Aorta (tissue), 5 donors: Measurements from ENCODE around the gene PRPF6. TPM values are rescaled to one million over a fixed set of nuclear protein-coding genes. Genes with fewer than 3 reads are reported as not detected.

Source experiments
- ATAC-seq: fragments of 200-7000 bp; cut with Tn5 transposase; one replicate; pipeline ENCODE4 v1.9.1; 2022; ENCODE audit warnings: moderate library complexity; ENCODE audit not compliant: low FRiP score
- DNase-seq, 2 donors: peaks; one replicate each; pipeline ENCODE4 v3.0.0-alpha.2; 2020
- H3K27ac ChIP-seq, 2 donors: one replicate each; pipeline ENCODE4 v1.5.1; 2013; ENCODE audit warnings: low read length in 2 of 2, mild to moderate bottlenecking in 2 of 2, moderate library complexity in 2 of 2, control low read depth in 1 of 2, inconsistent platforms in 1 of 2, low read depth in 1 of 2
- H3K27me3 ChIP-seq, 2 donors: one replicate each; pipeline ENCODE4 v1.6.1; 2013; ENCODE audit warnings: control low read depth in 1 of 2, low read length in 1 of 2, mild to moderate bottlenecking in 1 of 2, moderate library complexity in 1 of 2; ENCODE audit not compliant: insufficient read depth in 2 of 2, control insufficient read depth in 1 of 2
- H3K36me3 ChIP-seq, 2 donors: one replicate each; pipeline ENCODE4 v1.6.1; 2013; ENCODE audit warnings: control low read depth in 1 of 2, low read length in 1 of 2, mild to moderate bottlenecking in 1 of 2; ENCODE audit not compliant: insufficient read depth in 2 of 2, control insufficient read depth in 1 of 2
- H3K4me1 ChIP-seq, 2 donors: one replicate each; pipeline ENCODE4 v1.6.1; 2013; ENCODE audit warnings: low read length in 2 of 2, control low read depth in 1 of 2, mild to moderate bottlenecking in 1 of 2, moderate library complexity in 1 of 2; ENCODE audit not compliant: insufficient read depth in 2 of 2, control insufficient read depth in 1 of 2
- H3K4me3 ChIP-seq, 2 donors: one replicate each; pipeline ENCODE4 v1.5.1; 2013; ENCODE audit warnings: low read length in 2 of 2, control low read depth in 1 of 2, mild to moderate bottlenecking in 1 of 2
- H3K9me3 ChIP-seq: one replicate; pipeline ENCODE4 v1.6.1; 2013; ENCODE audit warnings: mild to moderate bottlenecking, low read length; ENCODE audit not compliant: control insufficient read depth
- WGBS, 2 donors: extraction: QIAGEN DNeasy Blood & Tissue Kit; methylation state at CpG; one replicate each; pipeline ENCODE4 v1.1.7; 2013; 5-methylcytosine and 5-hydroxymethylcytosine counted together
- intact Hi-C, 2 donors: fragments of 100-400 bp; cut with DNase I; formaldehyde crosslinking; loops; one replicate each; pipeline versions ENCODE4 v1.14.2 to v1.15.0; 2022
- polyA plus RNA-seq, 2 donors: library from polyadenylated mRNA; stranded (reverse); fragments of 200-250 nt; gene quantifications; one replicate each; pipeline ENCODE4 v1.2.3, GENCODE V29; 2013
- total RNA-seq, 2 donors: library from RNA; stranded (reverse); fragmentation: NEBNext Ultra II Directional; extraction: Animal tissue kit (Norgen Biotek cat#: 25700); gene quantifications; one replicate each; pipeline ENCODE4 v1.2.1, GENCODE V29; 2021
- donor health status: healthy with polysubstance abuse.
- donor health status: Bipolar disorder and iron deficiency.
- donor health status: DM: no; HTN: no; CAD: no.
- donor health status: DM: no; HTN: no; CAD: no.
- donor health status: DM: yes; HTN: yes; CAD: no.

The PRPF6 gene
- total and polyA plus RNA-seq, 4 donors = 20.9 to 59.1 (median 51.8) TPM

GRCh38 chr20:64045346-64046011, 64.5 kb downstream of the PRPF6 start:
- intact Hi-C loops = no loop called here
- H3K36me3 ChIP-seq = no peaks in the 10 kb centered on the region
- H3K27ac ChIP-seq = no peak overlapping the region
- no peaks in the 10 kb centered on the region for H3K27me3 ChIP-seq
- no peak overlapping the region for H3K4me3 ChIP-seq
- ATAC-seq (no peak), DNase-seq (no peak)
- no peaks in the 10 kb centered on the region for H3K9me3 ChIP-seq
- 71 to 78% methylated on average over 8 to 11 of the region's 11 CpGs for WGBS, 2 donors
- no peaks in the 10 kb centered on the region for H3K4me1 ChIP-seq

DNA sequence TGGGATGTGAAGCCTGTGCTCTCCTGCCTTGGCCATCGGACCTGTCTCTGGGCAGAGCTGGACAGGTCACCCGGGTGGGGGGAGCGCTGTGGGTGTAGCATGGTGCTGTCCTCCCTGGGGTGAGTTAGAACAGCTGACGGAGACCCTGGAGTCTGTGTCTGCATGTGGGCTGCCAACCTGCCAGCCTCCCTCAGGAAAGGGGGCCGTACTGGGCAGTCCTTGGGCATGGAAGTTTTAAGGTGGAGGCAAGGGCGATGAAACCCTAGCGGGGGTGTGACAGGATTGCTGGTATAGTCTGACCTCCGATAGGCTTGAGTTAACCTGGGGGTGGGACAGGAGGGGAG, 66.1 kb downstream of the PRPF6 start:
- H3K27ac ChIP-seq = no peak overlapping the region
- H3K27me3 ChIP-seq = no peaks in the 10 kb centered on the region
- DNase-seq = no peak
- H3K4me1 ChIP-seq = no peaks in the 10 kb centered on the region
- ATAC-seq = no peak
- H3K9me3 ChIP-seq = no peaks in the 10 kb centered on the region
- 78 to 79% methylated on average over 8 of the region's 8 CpGs for WGBS, 2 donors
- intact Hi-C loops = no loop called here
- no peak overlapping the region for H3K4me3 ChIP-seq
- H3K36me3 ChIP-seq = no peaks in the 10 kb centered on the region

- H3K4me3 ChIP-seq = no peak overlapping the region
- no peaks in the 10 kb centered on the region for H3K36me3 ChIP-seq
- intact Hi-C loops = no loop called here
- WGBS, 2 donors = 12% methylated on average over 35 to 49 of the region's 49 CpGs
- ATAC-seq (no peak), DNase-seq (no peak)
- no peaks in the 10 kb centered on the region for H3K9me3 ChIP-seq
- no peaks in the 10 kb centered on the region for H3K27me3 ChIP-seq
- H3K27ac ChIP-seq = no peak overlapping the region
- H3K4me1 ChIP-seq = no peaks in the 10 kb centered on the region
Measured at GRCh38 chr20:64047968-64048401, 67.1 kb downstream of the PRPF6 start.

DNA sequence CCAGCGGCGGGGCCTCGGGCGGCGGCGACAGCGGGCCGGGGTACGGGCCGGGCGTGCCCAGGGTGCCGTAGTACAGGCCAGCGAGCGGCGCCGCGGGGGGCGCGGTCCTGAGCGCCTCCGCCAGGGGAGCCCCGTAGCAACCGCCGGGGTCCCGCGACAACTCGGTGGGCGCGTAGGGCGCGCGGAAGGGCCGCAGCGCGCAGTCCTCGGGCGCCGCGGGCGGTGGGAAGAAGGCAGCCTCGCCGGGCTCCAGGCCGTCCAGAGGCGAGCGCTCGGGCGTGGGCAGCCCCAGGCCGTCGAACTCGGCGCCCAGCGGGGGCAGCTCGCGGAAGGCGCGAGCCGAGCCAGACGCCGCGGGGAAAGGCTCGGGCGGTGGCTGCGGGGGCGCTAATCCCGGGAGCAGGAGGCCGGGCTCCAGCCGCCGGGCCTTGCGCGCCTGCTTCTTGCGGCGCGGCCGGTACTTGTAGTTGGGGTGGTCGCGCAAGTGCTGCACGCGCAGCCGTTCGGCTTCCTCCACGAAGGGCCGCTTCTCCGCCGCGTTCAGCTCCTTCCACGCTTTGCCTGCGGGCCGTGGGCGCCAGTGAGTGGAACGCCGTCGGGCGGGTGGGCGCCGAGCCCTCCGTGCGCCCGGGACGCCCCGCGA, 67.6 kb downstream of the PRPF6 start:
- Histone ChIP-seq H3K27ac (no peak overlapping the region), H3K4me1 (no peaks in the 10 kb centered on the region), H3K27me3 (no peaks in the 10 kb centered on the region), H3K9me3 (no peaks in the 10 kb centered on the region), H3K36me3 (no peaks in the 10 kb centered on the region), H3K4me3 (no peak overlapping the region)
- intact Hi-C loops = no loop called here
- 1 to 3% methylated on average over 72 to 101 of the region's 101 CpGs for WGBS, 2 donors
- ATAC-seq = no peak
- DNase-seq = no peak

DNA sequence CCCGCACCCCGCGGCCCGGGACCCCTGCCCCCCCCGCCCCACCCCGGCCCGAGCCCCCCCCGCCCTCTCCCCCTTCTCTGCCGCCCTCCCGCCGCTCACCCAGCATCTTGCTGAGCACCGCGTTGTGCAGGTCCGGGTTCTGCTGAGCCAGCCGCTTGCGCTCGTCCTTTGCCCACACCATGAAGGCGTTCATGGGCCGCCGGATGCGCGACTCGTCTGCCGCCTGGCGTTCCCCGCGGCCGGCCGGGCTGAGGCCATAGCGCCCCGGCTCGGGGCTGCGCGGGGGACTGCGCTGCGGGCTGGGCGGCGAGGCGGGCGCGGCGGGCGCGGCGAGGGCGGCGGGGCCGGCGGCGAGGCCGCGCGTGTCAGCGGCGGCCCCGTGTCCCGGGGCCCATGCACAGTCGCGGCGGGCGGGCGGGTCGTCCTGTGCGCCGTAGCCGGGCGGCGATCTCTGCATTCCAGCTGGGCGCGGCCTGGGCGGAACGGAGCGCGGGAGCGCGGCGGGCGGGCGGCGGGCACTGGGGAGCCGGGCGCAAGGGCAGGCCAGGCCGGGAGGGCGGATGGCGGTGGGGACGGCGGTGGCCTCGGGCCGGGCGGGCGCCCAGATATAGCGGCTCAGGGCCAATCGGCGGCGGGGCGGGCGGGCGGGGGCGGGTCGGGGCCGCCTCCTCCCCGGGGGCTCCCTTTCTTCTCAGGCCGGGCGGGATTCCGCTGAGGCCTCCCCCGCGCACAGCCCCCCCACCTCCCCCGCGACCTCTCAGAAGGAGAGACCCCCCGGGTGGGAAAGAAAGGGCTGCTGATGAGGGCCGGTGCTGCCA, 68.3 kb downstream of the PRPF6 start, which contains the start of gene SOX18:
TSS of gene SOX18 (minus strand) at position 580 of the 818 bp plus-strand sequence. CDS start at position 457, 123 bp downstream.
- Histone ChIP-seq H3K4me1 (no peaks in the 10 kb centered on the region), H3K4me3 (no peak within 1 kb of the TSS), H3K9me3 (no peaks in the 10 kb centered on the region), H3K27me3 (no peaks in the 10 kb centered on the region), H3K36me3 (no peaks in the 10 kb centered on the region), H3K27ac (no peak within 1 kb of the TSS)
- no peak for DNase-seq
- intact Hi-C loops = no loop called here
- WGBS, 2 donors = 1% methylated on average over 40 to 111 of the region's 111 CpGs
- ATAC-seq = no peak

DNA sequence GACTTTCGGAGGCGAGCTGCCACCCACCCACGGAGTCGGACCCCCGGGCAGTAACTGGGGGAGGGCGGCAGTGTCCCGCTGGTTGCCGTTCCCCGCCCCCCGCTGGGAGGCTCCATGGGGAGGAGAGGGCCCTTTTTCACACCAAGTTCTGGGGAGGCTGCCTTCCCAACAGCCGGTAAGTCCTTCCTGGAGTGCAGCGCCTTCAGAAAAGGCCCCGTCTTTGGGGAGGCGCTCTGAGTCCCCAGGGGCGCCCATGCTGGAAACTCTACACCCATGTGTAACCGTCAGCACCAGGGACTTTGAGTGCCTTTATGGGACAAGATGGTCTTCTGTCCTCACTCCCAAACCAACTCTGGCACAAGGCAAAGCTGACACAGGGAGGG, 68.9 kb downstream of the PRPF6 start:
- intact Hi-C loops = no loop called here
- no peaks in the 10 kb centered on the region for H3K9me3 ChIP-seq
- no peaks in the 10 kb centered on the region for H3K27me3 ChIP-seq
- no peak for ATAC-seq
- no peaks in the 10 kb centered on the region for H3K4me1 ChIP-seq
- 34 to 41% methylated on average over 12 to 16 of the region's 16 CpGs for WGBS, 2 donors
- DNase-seq = no peak
- no peak overlapping the region for H3K27ac ChIP-seq
- H3K4me3 ChIP-seq = no peak overlapping the region
- no peaks in the 10 kb centered on the region for H3K36me3 ChIP-seq

GRCh38 chr20:64050261-64051032, 69.5 kb downstream of the PRPF6 start:
- H3K27me3 ChIP-seq = no peaks in the 10 kb centered on the region
- no peak overlapping the region for H3K27ac ChIP-seq
- no peaks in the 10 kb centered on the region for H3K36me3 ChIP-seq
- ATAC-seq (no peak), DNase-seq (no peak)
- H3K4me3 ChIP-seq = no peak overlapping the region
- H3K4me1 ChIP-seq = no peaks in the 10 kb centered on the region
- intact Hi-C loops = no loop called here
- 87 to 89% methylated on average over 22 to 23 of the region's 23 CpGs for WGBS, 2 donors
- H3K9me3 ChIP-seq = no peaks in the 10 kb centered on the region

DNA sequence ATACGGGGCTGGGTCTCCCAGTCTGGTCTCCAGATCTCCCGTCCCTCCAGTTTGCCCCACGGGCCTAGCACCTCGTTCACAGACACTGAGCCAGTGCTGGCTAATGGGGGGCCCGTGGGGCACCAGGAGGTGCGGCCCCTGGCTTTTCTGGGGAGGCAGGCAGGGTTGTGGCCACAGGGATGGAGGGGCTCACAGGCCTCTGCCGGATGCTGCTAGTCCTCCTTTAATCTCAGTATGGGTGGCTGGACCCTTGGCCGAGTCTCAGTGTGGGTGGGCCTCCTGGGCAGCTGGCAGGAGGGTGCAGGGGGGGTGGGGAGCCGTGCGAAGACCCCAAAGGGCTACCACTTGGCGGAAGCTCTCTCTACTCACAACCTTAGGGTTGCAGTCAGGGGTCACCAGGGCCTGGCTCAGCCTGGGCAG, 70.1 kb downstream of the PRPF6 start:
- Histone ChIP-seq H3K4me1 (no peaks in the 10 kb centered on the region), H3K36me3 (no peaks in the 10 kb centered on the region), H3K27ac (no peak overlapping the region), H3K9me3 (no peaks in the 10 kb centered on the region), H3K4me3 (no peak overlapping the region), H3K27me3 (no peaks in the 10 kb centered on the region)
- intact Hi-C loops = no loop called here
- 88 to 92% methylated on average over 11 of the region's 11 CpGs for WGBS, 2 donors
- no peak for ATAC-seq
- DNase-seq = no peak
